HG03103 (cell line): ENCODE data around the gene ATPAF2.

Source experiments
- ATAC-seq: cut with Tn5 transposase; IDR thresholded peaks from one replicate; pipeline ENCODE4 v1.9.1; 2021; ENCODE audit warnings: low read depth; ENCODE audit not compliant: unreplicated experiment

The ATPAF2 gene

GRCh38 chr17:18040261-18040858, 1.4 kb upstream of the ATPAF2 start:
- no peak for ATAC-seq

- peak; percentile 31 for ATAC-seq
Observed at GRCh38 chr17:18039535-18040260, 730 bp upstream of the ATPAF2 start.

- no peak for ATAC-seq
Observed at GRCh38 chr17:18038149-18038850, 668 bp downstream of the ATPAF2 start.

GRCh38 chr17:18037486-18037885, 1.5 kb downstream of the ATPAF2 start:
- no peak for ATAC-seq

- no peak for ATAC-seq
Observed at GRCh38 chr17:18035704-18036103, 3.3 kb downstream of the ATPAF2 start.

GRCh38 chr17:18033442-18034099, 5.4 kb downstream of the ATPAF2 start:
- peak; percentile 60 for ATAC-seq

GRCh38 chr17:18031955-18032354, 7.0 kb downstream of the ATPAF2 start:
- ATAC-seq = no peak

GRCh38 chr17:18028952-18029540, 9.9 kb downstream of the ATPAF2 start:
- no peak for ATAC-seq

GRCh38 chr17:18028114-18028951, 10.6 kb downstream of the ATPAF2 start:
- no peak for ATAC-seq

GRCh38 chr17:18027280-18027679, 11.7 kb downstream of the ATPAF2 start:
- no peak for ATAC-seq

GRCh38 chr17:18025945-18026776, 12.8 kb downstream of the ATPAF2 start:
- ATAC-seq = no peak

GRCh38 chr17:18025241-18025944, 13.6 kb downstream of the ATPAF2 start:
- ATAC-seq = no peak

- ATAC-seq = no peak
Observed at GRCh38 chr17:18021372-18021771, 17.6 kb downstream of the ATPAF2 start.

GRCh38 chr17:18020971-18021370, 18.0 kb downstream of the ATPAF2 start:
- ATAC-seq = no peak

GRCh38 chr17:18019838-18020154, 19.2 kb downstream of the ATPAF2 start:
- ATAC-seq = no peak

- ATAC-seq = no peak
Observed at GRCh38 chr17:18018411-18018921, 20.5 kb downstream of the ATPAF2 start.

- ATAC-seq = no peak
Observed at GRCh38 chr17:18017958-18018357, 21.0 kb downstream of the ATPAF2 start.

GRCh38 chr17:18016426-18016825, 22.5 kb downstream of the ATPAF2 start:
- ATAC-seq = no peak
